Umbilical cord (tissue), 2 donors: Measurements from ENCODE around the gene BFSP2. TPM values are rescaled to one million over a fixed set of nuclear protein-coding genes. Genes with fewer than 3 reads are reported as not detected.
"Not testable (repeated sequence)": the region's sequence is repeated elsewhere in the genome, so short reads cannot be mapped to it uniquely, and the experiment has no call there.

ENCODE experiments used
- DNase-seq: peaks from one replicate; pipeline ENCODE4 v3.0.0-alpha.2; 2015; ENCODE audit warnings: low spot score
- total RNA-seq: library from RNA; depleted of rRNA; stranded (reverse); fragments of >200 nt; gene quantifications from one replicate; pipeline ENCODE4 v1.2.3, GENCODE V29; 2014; ENCODE audit warnings: low replicate concordance; ENCODE audit not compliant: insufficient read depth

Gene BFSP2
- total RNA-seq, 1 donor from 2014 or later = 3.4 TPM

DNA sequence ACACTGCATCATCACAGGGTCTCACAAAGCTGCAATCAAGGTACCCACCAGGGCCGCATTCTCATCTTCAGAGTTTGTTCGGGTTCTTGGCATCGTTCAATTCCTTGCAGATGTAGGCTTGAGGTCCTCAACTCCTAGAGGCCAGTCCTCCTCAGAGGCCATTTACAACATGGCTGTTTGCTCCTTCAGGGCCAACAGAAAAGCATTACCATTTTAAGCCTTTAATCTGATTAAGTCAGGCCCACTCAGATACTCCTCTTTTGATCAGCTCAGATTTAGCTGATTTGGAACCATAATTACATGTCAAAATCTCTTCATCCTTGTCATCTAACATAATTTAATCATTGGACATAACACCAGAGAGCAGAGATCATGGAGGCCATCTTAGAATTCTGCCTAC lies 55.4 kb downstream of the BFSP2 start:
- no peak for DNase-seq

DNA sequence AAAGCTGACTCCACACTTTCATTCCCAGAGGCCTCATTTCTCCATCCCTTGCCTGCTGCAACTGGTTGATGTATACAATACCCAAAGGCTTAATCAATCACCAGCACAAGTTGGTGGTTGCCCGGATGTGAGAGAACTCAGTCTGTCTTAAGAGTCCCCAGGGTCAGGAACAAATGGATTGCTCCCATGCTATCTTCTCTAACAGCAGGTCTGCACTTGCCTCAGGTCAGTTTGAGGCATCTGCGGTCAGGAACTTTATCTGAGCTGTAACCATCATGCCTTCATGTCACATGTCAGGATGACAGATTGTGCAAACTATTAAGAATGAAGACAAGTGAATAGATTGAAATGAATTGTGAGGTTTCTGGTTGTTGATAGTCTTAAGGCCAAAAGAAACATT lies 56.1 kb downstream of the BFSP2 start:
- no peak for DNase-seq

DNA sequence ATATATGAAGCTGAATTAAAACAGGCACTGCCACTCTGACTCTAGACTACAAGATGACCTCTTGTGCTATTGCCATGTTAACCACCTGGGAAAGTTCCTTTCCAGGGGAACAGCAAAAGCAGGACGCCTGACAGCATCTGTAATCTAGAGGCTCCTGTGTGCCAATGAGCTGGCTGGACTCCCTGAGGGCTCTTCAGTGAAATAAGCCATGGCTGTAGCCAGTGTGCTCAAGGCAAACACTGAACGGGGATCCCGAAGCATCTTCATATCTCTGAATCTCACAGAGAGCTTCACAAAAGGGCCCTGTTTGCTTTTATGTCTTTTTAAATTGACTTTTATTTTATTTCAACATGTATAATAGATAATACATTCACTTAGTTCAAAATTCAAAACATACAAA lies 57.2 kb downstream of the BFSP2 start:
- no peak for DNase-seq

DNA sequence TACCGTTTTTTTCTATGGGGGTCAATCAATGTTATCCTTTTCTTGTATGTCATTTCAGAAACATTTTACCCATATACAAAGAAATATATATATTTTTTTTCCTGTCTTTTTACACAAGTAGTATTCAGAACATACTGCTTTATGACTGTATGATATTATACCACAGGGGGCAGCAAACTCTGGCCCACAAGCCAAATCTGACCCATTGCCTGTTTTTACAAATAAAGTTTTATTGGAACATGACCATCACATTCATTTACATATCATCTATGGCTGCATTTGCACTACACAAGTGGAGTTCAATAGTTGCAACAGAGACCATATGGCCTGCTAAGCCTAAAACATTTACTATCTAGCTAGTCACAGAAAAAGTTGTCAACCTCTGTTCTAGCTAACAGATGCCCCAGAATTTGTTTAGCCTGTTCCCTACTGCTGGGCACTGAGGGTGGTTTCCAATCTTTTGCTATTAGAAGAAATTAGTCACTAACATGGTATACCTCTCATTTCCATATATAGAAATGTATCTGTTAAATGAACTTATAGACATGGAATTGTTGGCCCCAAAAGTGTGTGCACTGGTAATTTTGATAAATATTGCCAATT lies 57.7 kb downstream of the BFSP2 start:
- DNase-seq = no peak

DNA sequence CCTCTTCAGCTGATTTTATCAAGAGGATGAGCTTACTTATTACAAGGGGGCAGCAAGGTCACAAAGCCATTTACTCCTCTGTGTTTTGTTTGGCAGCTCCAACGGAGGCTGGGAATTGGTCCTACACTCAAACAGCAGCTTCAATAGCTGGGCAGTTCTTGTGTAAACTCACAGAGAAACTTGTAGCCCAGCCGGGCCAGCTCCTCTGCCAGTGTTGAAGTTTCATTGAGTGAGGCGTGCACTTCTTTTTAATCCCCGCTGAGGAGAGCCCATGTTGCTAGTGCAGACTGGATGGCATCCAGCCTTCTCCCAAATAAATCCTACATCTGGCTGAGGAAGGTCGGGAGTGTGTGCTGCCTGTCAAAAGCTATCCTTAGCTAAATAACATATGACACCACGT lies 59.5 kb downstream of the BFSP2 start:
- peak; percentile 72 for DNase-seq

DNA sequence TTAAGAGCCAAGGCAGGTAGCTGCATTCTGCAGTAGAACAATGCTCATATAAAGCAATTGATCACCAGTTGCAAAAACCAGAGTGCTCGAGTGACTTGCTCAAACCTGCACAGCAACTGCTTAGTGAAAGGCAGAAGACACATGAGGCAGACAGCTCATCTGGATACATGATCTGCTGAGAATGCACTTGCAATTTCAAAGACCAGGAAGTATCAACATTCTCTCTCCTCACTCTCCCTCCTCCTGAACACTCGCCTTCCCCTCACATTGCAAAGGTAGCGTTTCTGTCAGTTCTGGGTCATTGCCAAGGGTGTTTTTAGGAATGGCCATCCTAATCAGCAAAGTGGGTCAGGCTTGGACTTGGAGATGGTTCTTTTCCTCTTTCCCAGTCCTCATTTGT lies 61.0 kb downstream of the BFSP2 start:
- peak; percentile 60 for DNase-seq

DNA sequence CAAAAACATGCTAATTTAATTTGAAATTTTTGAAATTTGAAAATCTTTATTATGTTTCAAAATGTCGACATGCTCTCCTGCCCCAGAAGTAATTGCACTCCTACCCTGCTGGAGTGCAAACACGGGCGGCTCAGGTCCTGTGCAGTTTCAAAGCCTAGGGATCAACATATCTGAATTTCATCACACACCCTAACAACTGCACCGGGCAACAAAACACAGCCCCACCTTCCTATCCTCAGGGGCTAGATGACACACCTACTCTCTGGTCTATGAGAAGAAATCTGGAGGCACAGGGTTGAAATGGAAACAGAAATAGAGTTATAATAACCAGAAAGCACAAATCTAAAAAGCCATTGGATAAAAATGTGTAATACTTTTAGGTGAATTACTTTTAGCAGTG lies 61.4 kb downstream of the BFSP2 start:
- peak; percentile 76 for DNase-seq

DNA sequence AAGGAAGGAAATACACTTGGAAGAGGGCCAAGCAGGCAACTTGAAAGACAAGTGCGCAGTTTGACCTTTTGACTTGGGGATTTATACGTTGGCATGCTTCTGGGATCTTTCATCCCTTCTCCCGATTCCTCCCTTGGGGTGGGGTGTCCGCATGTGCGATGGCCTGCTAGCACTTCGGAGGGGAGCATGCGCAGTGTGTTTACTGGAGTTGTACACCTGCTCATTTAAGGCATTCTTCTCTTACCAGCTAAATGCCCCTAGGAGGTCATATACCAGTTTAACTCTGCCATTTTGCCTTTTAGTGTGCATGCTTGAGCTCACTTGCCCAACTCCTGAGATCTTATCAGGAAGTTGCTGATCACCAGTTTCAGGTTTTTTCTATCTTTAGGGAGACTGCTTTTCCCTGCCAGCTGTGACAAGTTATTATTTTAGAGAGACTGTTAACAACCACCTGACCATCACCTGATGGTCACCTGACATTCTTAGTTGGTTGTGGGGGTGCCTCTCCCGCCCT lies 63.5 kb downstream of the BFSP2 start:
- no peak for DNase-seq

DNA sequence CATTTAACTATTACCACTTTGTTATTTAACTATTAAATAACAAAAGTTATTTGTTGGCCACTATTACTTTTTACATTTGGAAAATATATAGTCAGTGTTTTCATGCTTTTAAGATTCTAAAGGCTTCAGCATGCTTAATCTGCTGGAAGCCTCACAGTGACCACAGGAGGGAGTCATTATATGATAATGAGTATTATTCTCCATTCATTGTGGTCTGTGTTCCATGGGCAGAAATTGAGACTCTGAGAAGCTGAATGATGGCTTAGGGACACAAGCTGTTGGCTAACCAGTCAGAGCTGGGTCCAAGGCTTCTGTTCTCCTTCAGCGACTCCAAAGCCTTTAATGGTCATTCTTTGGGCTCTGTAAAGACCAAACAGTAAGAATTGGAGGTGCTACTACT lies 64.7 kb downstream of the BFSP2 start:
- DNase-seq = no peak

DNA sequence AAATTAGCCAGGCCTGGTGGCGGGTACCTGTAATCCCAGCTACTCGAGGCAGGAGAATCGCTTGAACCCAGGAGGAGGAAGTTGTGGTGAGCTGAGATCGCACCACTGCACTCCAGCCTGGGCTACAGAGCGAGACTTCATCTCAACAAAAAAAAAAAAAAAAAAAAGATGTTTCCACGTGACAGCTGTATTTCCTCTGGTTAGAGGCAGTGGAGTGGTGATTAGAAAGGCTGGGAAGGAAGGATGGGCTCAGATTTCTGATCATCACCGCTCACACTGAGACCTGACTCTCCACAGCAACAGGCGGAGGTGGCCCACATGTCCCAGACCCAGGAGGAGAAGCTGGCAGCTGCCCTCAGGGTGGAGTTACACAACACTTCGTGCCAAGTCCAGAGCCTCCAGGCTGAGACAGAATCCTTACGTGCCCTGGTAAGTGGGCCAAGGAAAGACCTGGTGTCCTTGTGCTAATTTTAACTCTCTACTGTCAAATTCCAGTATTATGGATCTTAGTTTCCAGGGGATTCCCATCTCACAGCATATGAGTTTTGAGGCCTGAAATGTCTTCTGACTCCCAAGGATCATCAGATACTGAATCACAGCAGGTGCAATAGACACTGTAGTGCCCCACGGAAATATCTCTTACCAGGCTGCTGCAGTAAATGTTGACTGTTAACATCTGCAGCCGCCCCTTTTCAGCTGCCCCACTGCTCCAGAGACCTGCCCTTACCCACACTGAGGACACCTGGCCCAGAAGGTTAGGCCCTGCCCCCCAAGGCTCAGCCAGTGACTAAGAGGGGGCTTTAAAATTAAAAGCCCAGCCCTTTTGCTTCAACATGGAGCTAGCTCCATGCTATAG lies 66.9 kb downstream of the BFSP2 start:
- no peak for DNase-seq

DNA sequence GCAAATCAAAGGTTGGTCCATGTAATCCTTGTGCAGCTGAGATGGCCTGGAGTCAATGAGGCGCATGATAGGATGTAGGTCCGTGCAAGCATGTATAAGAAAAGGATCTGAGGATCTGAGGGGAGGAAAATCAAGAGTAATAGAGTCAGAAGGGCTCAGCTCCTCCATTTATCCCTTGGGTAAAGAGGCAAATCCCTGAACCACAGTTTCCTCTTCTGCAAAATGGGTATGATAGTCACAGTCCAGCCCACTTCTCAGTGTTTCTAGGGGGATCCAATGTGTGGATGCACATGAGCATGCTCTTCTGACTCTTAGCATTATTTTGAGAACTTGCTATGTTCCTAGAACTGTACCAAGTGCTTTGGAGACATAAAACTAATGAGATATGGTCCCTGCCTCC lies 67.9 kb downstream of the BFSP2 start:
- no peak for DNase-seq

DNA sequence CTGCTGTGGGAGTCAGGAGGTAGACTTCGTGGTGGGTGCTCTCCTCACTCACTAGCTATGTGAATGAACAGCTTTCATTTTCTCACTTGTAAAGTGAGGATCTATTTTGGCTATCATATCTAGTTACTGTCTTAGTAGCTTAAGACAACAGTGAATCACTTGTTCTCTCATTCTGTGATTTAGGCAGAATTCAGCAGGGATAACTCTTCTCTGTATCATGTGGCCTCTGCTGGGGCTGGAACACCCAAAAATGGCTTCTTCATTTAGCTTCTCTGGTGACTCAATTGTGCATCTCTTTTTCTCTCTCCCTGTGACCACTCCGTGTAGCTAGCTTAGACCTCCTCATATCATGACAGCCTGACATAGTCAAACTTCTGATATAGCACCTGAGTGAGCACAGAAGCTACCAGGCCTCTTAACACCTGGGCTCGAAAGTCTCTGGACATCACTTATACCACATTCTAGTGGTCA lies 68.4 kb downstream of the BFSP2 start:
- DNase-seq = no peak

DNA sequence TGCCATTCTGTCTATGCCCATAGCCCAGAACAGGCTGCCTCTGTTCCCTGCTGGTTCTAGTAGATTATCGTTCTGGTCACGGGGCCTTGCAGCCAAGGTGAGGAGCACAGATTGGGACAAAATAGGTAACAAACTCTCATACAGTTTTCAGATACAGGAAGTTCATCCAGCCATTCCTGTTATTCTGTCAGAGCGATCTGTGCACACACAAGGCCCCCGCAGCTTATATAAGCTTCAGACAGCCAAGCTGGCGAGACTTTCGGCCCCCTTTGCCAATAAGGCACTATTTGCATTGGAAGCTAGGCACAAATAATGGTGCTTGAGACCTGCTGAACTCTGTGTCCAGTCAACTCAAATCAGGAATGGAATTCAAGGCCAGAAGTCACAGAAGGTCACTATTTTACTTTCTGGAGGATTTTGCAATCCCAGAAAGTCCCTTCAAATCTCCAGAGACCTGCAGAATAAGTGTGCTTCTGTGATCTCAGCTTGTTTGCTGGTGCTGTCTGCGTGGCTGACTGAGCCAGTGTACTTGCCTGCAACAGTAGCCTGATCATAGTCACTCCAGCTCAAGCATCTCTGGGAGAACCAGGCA lies 69.4 kb downstream of the BFSP2 start:
- DNase-seq = no peak

DNA sequence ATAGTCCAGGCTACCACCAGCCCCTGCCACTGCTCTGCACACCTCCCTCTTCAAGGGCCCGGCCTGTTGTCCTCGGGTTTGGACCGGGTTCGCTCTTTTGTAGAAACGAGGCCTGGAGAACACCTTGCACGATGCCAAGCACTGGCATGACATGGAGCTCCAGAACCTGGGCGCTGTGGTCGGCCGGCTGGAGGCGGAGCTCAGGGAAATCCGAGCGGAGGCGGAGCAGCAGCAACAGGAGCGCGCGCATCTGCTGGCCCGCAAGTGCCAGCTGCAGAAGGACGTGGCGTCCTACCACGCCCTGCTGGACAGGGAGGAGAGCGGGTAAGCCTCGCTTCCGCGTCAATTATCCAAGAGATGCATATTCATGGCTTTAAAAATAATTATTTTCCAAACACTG lies 72.4 kb downstream of the BFSP2 start:
- no peak for DNase-seq

DNA sequence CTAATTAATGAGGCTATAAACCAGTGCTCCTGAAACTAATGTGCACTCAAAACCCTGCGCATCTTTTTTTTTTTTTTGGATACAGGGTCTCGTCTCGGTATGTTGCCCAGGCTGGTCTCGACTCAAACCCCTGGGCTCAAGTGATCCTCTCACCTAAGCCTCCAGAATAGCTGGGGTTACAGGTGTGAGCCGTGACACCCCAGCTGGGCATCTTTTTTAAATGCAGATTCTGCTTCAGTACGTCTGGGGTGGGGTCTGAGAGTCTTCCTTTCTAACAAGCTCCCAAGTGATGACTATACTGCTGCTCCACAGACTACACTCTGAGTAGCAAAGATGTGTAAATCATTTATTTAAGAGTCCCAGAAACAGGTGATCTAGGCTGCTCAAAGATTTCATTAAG lies 73.0 kb downstream of the BFSP2 start:
- DNase-seq = no peak

DNA sequence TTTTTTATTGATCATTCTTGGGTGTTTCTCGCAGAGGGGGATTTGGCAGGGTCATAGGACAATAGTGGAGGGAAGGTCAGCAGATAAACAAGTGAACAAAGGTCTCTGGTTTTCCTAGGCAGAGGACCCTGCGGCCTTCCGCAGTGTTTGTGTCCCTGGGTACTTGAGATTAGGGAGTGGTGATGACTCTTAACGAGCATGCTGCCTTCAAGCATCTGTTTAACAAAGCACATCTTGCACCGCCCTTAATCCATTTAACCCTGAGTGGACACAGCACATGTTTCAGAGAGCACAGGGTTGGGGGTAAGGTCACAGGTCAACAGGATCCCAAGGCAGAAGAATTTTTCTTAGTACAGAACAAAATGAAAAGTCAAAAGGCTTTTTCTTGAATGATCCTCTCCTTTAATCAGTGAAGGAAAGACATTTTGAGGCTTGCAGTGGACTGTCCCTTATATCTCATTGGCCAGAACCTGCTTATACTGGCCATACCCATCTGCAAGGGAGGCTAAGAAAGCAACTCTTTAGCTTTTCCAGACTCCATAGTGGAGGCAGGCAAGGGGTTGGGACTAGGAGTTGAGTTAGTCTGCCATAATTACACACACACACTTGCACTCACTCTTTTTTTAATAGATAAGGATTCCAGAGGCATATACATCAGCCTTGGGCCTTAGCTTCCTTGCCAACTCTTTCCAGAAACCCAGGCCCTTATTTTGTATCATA lies 73.8 kb downstream of the BFSP2 start:
- not testable (repeated sequence) for DNase-seq

DNA sequence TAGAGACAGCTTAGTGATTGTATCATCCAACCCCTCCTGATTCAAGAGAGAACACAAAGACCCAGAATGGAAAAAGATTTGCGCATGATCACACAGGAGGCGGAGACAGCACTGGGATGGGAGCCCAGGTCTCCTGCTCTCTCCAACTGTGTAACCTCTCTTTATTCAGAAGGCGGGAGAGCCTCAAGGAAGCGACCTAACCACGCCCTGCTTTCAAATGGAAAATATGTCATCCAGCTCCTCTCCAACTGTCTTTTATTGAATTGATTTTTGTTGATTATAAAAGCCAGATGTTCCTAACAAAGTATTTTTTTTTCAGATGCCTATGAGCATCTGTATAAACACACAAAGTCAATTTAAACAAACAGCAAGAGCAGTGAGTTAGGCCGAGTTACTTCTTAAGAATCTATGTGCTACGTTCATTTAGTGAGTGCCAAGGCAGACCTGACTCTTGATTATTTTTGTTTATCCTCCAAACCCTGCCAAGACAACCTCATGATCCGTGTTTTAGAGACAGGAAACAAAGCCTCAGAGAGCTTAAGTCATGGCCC lies 74.5 kb downstream of the BFSP2 start:
- DNase-seq = peak; percentile 85

DNA sequence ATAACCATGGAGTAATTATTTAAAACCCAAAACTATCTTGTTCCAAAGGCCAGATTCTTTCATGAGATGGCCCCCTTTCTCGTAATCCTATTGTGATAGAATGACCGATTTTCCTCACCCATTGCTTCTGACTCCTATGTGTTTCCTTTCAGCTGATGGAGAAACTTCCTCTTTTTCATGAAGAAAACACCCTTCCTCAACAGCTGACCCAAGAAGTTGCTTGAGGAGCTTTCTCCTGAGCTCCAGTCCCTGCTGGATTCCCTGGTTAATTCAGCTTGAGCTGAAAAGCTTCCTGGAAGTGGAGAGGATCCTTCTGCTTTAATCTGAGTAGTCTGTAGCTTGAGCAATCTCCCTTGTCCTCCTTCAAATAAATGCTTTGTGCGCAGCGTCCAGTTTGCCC lies 75.0 kb downstream of the BFSP2 start:
- DNase-seq = peak; percentile 19

DNA sequence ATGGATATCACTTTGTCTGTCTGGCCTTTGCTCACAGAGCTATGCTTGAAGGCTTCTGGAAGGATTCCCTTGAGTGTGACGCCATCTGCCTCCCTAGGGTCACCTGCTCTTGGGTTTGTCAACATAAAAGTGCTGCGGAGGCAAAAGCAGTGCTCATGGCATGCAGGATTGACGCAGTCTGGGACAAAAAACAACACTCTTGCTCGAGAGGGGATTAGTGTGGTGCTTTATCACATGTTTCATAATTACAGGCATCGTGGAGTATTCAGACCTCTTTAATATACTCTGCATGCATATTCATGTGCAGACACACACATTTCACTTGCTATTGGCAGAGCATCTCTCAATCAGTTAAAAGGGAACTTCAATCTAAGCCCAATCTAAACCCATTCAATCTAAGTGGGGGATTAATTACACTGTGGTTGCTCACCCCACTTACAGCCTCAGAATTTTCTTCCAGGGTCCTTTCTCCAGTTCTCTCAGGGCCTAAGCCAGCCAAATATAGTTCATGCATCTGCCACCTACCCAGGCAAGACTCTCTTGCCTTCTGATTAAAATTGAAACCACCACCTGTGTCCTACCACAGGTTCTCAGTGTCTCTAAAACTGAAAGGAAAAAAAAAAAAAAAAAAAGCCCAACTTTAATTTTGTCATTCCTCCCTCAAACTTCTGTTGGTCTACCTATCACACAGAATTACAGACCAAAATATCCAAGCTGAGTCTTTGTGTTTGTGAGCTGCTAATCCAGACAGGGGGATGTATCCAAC lies 75.6 kb downstream of the BFSP2 start:
- no peak for DNase-seq

DNA sequence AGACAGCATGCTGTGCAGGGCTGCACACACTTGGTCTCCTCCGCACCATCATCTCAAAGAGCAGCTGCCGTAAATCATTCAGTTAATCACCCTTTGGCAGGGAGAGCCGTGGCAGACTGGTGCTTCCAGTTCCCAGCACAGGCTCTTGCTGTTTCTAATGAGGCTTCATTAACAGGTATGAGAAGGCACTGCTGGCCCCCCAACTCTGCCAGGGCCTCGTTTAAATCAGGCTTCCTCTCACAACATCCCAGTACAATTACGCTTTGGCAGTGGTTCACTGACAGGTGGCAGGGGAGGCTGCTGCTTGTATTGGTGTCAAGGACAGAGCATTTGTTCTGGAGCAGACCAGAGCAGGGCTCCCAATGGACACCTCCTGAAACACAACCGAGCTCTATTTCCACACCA lies 77.1 kb downstream of the BFSP2 start:
- DNase-seq = peak; percentile 58

DNA sequence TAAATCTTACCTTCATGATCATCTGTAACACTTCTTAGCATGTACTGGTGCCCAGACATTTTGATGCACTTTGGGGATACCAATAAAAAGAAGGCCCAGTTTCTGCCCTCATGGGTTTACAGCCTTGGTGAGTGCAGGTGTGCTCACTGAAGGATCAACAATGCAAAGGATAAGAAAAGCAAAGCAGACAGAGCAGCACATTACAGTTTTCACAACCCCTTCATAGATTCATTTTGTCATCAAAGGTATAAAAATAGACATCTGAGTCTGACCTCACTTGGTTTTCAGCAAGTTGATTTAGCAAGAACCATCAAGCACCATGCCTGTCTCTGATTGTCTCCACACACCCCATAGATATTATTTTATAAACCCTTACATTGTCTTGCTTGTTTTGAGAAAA lies 77.6 kb downstream of the BFSP2 start:
- no peak for DNase-seq
